ENCODE data around the gene RNF213.

GRCh38 chr17:80221351-80222105 is 39.1 kb upstream of the RNF213 start:
- TF ChIP-seq MXI1 (IDR thresholded peaks at IDR 0.05; ENCODE audit: low read depth, low read length), result no peak
- TF ChIP-seq PAX8 (IDR thresholded peaks at IDR 0.05), result no peak
- no peak for TF ChIP-seq POLR2A (IDR thresholded peaks at IDR 0.05; ENCODE audit: low read depth, low read length)
- TF ChIP-seq, protein P1, sequence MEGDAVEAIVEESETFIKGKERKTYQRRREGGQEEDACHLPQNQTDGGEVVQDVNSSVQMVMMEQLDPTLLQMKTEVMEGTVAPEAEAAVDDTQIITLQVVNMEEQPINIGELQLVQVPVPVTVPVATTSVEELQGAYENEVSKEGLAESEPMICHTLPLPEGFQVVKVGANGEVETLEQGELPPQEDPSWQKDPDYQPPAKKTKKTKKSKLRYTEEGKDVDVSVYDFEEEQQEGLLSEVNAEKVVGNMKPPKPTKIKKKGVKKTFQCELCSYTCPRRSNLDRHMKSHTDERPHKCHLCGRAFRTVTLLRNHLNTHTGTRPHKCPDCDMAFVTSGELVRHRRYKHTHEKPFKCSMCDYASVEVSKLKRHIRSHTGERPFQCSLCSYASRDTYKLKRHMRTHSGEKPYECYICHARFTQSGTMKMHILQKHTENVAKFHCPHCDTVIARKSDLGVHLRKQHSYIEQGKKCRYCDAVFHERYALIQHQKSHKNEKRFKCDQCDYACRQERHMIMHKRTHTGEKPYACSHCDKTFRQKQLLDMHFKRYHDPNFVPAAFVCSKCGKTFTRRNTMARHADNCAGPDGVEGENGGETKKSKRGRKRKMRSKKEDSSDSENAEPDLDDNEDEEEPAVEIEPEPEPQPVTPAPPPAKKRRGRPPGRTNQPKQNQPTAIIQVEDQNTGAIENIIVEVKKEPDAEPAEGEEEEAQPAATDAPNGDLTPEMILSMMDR (IDR thresholded peaks at IDR 0.05 in 2 of 3, conservative IDR thresholded peaks at IDR 0.05 in 1 of 3; ENCODE audit: control insufficient read depth in 2 of 3, extremely low read depth in 1 of 3, insufficient read depth in 1 of 3, low read depth in 3 of 3, low read length in 3 of 3), result no peak
- TF ChIP-seq, protein P2, sequence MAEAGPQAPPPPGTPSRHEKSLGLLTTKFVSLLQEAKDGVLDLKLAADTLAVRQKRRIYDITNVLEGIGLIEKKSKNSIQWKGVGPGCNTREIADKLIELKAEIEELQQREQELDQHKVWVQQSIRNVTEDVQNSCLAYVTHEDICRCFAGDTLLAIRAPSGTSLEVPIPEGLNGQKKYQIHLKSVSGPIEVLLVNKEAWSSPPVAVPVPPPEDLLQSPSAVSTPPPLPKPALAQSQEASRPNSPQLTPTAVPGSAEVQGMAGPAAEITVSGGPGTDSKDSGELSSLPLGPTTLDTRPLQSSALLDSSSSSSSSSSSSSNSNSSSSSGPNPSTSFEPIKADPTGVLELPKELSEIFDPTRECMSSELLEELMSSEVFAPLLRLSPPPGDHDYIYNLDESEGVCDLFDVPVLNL (IDR thresholded peaks at IDR 0.05; ENCODE audit: low read depth, low read length), result no peak
- TF ChIP-seq TARDBP (IDR thresholded peaks at IDR 0.05; ENCODE audit: borderline replicate concordance), result no peak

Data from GM12878 (cell line).